GM12874 (cell line): Measurements from ENCODE around the gene COL15A1.

ENCODE experiments used
- TF ChIP-seq, protein P1 (sequence below): IDR thresholded peaks from 2 replicates; pipeline ENCODE4 v1.5.1; 2011; ENCODE audit warnings: low read depth, mild to moderate bottlenecking, control low read depth, low read length, moderate library complexity; ENCODE audit not compliant: insufficient read depth

COL15A1 gene

DNA sequence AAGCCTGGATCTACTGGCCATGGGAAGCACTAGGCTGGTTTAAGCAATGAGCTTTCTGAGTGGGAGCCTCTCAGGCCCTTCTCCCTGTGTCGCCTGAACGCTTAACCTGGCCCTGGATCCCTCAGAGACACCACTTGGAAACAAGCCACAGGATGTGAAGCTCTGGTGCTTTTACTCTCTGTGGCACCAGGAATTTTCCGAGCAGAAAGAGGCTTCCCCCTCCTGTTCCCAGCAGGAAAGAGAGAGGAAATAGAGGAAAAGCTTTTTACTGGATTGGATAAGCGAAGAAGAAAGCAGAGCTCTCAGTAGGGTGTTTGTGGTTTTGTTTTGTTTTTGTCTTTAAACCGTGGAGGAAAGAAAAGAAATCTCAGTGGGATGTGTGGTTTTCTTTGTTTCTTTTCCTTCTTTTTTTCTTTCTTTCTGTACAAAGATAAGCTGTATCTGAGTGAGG lies 34.5 kb downstream of the COL15A1 start:
- TF ChIP-seq, protein P1, sequence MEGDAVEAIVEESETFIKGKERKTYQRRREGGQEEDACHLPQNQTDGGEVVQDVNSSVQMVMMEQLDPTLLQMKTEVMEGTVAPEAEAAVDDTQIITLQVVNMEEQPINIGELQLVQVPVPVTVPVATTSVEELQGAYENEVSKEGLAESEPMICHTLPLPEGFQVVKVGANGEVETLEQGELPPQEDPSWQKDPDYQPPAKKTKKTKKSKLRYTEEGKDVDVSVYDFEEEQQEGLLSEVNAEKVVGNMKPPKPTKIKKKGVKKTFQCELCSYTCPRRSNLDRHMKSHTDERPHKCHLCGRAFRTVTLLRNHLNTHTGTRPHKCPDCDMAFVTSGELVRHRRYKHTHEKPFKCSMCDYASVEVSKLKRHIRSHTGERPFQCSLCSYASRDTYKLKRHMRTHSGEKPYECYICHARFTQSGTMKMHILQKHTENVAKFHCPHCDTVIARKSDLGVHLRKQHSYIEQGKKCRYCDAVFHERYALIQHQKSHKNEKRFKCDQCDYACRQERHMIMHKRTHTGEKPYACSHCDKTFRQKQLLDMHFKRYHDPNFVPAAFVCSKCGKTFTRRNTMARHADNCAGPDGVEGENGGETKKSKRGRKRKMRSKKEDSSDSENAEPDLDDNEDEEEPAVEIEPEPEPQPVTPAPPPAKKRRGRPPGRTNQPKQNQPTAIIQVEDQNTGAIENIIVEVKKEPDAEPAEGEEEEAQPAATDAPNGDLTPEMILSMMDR = no peak

DNA sequence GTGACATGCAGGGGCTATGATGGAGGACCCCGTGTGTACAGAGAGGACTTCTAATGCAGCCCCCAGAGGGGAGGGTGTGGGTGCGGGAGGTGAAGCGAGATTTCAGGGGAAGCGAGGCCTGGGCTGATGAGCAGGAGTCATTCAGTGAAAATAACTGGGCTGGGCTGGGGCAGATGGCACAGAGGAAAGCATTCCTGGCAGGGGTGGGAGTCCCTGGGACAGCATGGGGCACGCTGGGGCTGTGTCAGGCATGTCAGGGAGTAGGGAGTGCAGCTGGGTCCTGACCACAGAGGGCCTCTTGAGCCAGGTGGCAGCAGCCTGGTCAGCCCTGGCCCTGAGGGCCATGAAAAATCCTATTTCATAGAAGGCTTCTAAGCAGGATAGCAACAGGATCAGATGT lies 36.6 kb downstream of the COL15A1 start:
- TF ChIP-seq, protein P1 = no peak

DNA sequence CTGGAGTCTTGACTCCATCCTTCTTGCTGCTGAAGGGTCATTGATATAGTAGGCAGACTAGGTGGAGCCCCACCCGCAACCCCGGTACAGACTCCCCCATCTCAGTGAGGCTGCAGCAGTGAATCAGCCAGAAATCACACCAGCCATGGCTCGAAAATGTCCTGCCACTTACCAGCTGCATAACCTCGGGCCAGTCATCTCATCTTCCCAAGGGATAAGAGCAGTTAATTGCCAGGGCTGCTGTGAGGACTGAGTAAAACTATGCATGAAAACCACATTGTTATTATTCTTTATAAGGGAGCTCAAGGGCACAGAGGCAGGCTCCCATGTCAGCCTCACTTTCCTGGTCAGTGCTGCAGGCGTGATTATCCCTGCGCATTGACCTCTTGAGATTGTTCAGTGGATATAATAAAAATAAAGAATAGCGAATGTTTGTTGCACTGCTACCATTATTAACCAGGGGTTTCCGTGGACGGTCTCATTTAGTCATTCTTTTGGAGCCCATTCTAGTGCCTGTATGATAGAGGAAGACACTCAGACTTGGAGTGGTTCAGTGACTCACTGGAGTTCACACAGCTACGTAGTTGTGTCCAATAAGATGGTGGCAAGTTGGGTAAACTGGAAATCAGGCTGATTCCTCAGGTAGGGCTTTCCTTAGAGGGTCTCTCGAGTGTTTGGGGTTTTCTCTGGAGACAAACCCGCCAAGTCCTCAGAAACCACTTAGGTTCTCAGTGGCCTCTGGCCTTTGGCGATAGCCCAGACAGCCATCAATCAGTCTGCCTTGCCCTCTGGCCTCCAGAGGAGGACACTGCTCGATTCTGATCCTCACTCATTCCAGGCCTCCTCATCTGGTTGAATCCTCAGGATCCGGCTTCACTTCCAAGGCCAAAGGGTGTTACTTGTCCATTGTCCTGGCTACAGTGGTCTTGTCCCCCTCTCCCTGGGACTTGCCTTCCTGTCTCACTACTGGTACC lies 39.9 kb downstream of the COL15A1 start:
- TF ChIP-seq, protein P1 = no peak

DNA sequence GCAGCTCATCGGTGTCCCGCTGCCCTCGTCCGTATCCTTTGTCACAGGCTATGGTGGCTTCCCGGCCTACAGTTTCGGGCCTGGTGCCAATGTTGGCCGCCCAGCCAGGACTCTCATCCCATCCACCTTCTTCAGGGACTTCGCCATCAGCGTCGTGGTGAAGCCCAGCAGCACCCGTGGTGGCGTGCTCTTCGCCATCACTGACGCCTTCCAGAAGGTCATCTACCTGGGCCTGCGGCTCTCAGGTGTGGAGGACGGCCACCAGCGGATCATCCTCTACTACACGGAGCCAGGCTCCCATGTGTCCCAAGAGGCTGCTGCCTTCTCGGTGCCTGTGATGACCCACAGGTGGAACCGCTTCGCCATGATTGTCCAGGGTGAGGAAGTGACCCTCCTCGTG lies 41.9 kb downstream of the COL15A1 start:
- TF ChIP-seq, protein P1 = no peak

DNA sequence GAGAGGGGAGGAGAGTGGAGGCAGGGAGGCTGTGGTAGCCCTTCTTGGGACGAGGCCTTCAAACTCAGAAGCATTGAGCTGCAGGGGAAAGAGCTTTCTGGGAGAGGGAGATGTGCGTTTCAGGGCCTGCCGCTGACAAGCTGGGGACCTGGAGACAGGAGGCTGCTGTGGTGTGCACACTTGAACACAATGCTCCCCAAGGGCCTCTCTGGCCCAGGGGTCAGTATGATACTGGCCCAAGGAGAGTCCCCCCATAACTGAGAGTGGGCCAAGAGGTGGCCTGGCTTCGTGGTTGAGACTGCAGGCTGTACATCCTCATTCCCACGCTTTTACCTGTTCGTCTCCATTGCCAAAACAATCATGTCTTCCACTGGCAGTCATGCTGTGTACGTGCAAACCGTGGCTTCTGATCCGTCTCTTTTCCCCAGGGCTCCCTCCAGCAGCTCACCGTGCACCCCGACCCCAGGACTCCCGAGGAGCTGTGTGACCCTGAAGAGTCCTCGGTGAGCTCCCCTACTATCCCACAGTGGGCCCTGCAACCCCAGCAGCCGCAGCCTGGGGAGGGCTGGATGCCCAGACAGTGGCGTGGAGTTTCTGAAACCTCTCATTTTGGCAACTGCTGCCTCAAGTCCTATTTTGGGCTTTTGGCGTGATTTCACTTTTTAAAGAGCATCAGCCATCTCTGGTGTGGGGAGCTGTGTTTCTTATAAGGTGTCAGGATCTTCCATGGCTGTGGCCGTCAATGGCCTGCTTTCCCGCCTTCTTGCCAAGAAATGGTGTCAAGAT lies 43.4 kb downstream of the COL15A1 start:
- TF ChIP-seq, protein P1 = no peak

DNA sequence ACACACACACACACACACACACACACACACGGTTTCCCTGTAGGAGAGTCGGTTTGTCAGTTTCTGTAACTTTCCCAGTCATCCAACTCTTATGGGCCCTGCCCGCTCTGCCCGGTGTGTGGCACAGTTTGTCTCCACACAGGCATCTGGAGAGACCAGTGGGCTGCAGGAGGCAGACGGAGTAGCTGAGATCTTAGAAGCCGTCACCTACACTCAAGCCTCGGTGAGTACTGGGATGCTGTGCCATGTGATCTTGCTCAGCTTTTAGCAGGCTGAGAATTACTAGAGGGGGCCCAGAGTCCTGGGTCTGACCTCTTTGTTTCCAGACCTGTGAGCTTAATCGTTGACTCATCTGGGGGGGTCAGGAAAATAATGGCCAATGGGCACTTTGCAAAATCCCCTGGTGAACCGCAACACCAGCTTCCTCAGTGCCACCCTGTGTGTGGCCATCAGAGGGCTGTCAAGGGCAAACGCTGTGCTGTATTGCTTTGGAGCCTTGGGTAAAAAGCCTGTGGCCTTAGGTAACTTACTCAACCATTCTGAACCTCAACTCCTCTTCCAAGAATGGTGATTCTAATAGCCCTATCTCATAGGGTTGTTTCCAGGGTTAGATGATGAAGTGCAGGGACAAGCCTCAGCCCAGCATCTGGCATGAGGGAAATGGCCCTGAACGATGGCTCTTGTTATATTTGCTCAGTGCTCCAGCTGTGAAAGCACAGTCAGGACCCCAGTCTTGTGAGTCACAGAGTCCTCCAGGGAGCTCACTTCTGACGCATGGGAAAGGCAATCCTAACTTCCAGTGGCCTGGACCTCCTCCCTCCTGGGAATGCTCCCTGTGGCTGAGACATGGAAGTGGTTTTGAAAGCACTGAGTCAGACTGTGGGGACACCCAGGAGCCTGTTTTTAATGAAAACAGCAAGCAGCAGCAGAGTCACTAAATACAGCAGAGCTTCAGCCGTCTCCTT lies 45.6 kb downstream of the COL15A1 start:
- TF ChIP-seq, protein P1 = 0 out of 2 replicates have a peak, but pooled peaks have one; percentile 16
